Skeletal muscle tissue (tissue), 4 donors: ENCODE measurements around the gene DPF3. TPM values are rescaled to one million over a fixed set of nuclear protein-coding genes. Genes with fewer than 3 reads are reported as not detected.

Experiments used
- H3K27ac ChIP-seq: one replicate; pipeline ENCODE4 v1.7.0; 2013; ENCODE audit warnings: mild to moderate bottlenecking, low read depth, low read length, inconsistent platforms
- H3K27me3 ChIP-seq, 3 donors: one replicate each; pipeline ENCODE4 v1.7.0; 2013; ENCODE audit warnings: low read length in 3 of 3; ENCODE audit not compliant: control insufficient read depth in 3 of 3, insufficient read depth in 3 of 3
- H3K36me3 ChIP-seq, 3 donors: one replicate each; pipeline ENCODE4 v1.7.0; 2013; ENCODE audit warnings: low read length in 3 of 3; ENCODE audit not compliant: control insufficient read depth in 3 of 3, insufficient read depth in 3 of 3
- H3K4me1 ChIP-seq, 3 donors: one replicate each; pipeline ENCODE4 v1.7.0; 2013; ENCODE audit warnings: low read length in 3 of 3, mild to moderate bottlenecking in 3 of 3; ENCODE audit not compliant: control insufficient read depth in 3 of 3, insufficient read depth in 3 of 3
- H3K4me3 ChIP-seq, 3 donors: one replicate each; pipeline ENCODE4 v1.7.0; 2013; ENCODE audit warnings: low read length in 3 of 3
- H3K9ac ChIP-seq, 3 donors: one replicate each; pipeline ENCODE4 v1.7.0; 2013; ENCODE audit warnings: low read length in 3 of 3, mild to moderate bottlenecking in 3 of 3, moderate library complexity in 2 of 3, low read depth in 1 of 3
- H3K9me3 ChIP-seq, 3 donors: one replicate each; pipeline ENCODE4 v1.7.0; 2013; ENCODE audit warnings: low read length in 3 of 3; ENCODE audit not compliant: control insufficient read depth in 3 of 3
- total RNA-seq: library from RNA; depleted of rRNA; stranded (reverse); fragments of >200 nt; gene quantifications from one replicate; pipeline ENCODE4 v1.2.3, GENCODE V29; 2014
- donor health status: Osteomylitis.

Gene DPF3
- total RNA-seq, 1 donor from 2014 or later: 1.6 TPM

GRCh38 chr14:72686832-72687231, 207.1 kb downstream of the DPF3 start:
- no peaks in the 10 kb centered on the region for H3K27me3 ChIP-seq
- H3K4me3 ChIP-seq: no peak overlapping the region
- no peaks in the 10 kb centered on the region for H3K4me1 ChIP-seq
- no peak overlapping the region for H3K9ac ChIP-seq
- H3K36me3 ChIP-seq: peaks cover 6 to 14% (median 13%) of the 10 kb centered on the region in 3 donors
- H3K9me3 ChIP-seq: no peaks in the 10 kb centered on the region
- no peak overlapping the region for H3K27ac ChIP-seq

- Histone ChIP-seq H3K9ac (no peak overlapping the region), H3K27me3 (no peaks in the 10 kb centered on the region), H3K4me3 (no peak overlapping the region), H3K27ac (no peak overlapping the region), H3K9me3 (no peaks in the 10 kb centered on the region), H3K4me1 (no peaks in the 10 kb centered on the region), H3K36me3 (peaks cover 6 to 13% (median 10%) of the 10 kb centered on the region in 3 donors)
Measured at GRCh38 chr14:72686101-72686500, 207.8 kb downstream of the DPF3 start.

- Histone ChIP-seq H3K36me3 (peaks cover 5 to 7% (median 6%) of the 10 kb centered on the region in 3 donors), H3K4me3 (no peak overlapping the region), H3K27me3 (no peaks in the 10 kb centered on the region)
Measured at GRCh38 chr14:72685456-72685855, 208.4 kb downstream of the DPF3 start.

GRCh38 chr14:72683787-72684186, 210.1 kb downstream of the DPF3 start:
- Histone ChIP-seq H3K27me3 (no peaks in the 10 kb centered on the region), H3K27ac (no peak overlapping the region), H3K9ac (no peak overlapping the region), H3K9me3 (no peaks in the 10 kb centered on the region), H3K4me3 (no peak overlapping the region), H3K36me3 (peaks cover 3 to 5% (median 4%) of the 10 kb centered on the region in 3 donors), H3K4me1 (peaks cover 0 to 10% (median 8%) of the 10 kb centered on the region in 3 donors)

More at GRCh38 chr14:72685456-72685855, 208.4 kb downstream of the DPF3 start:
- H3K4me1 ChIP-seq: no peaks in the 10 kb centered on the region
- no peak overlapping the region for H3K9ac ChIP-seq
- H3K27ac ChIP-seq: no peak overlapping the region
- H3K9me3 ChIP-seq: no peaks in the 10 kb centered on the region

GRCh38 chr14:72682188-72682587, 211.7 kb downstream of the DPF3 start:
- Histone ChIP-seq H3K4me3 (no peak overlapping the region), H3K4me1 (peaks cover 0 to 20% (median 12%) of the 10 kb centered on the region in 3 donors), H3K36me3 (peaks cover 0 to 5% (median 4%) of the 10 kb centered on the region in 3 donors), H3K27ac (no peak overlapping the region), H3K9me3 (no peaks in the 10 kb centered on the region), H3K27me3 (no peaks in the 10 kb centered on the region), H3K9ac (no peak overlapping the region)

GRCh38 chr14:72680853-72681640, 212.9 kb downstream of the DPF3 start:
- Histone ChIP-seq H3K9ac (no peak overlapping the region), H3K27me3 (no peaks in the 10 kb centered on the region), H3K36me3 (peaks cover 0 to 5% (median 4%) of the 10 kb centered on the region in 3 donors), H3K27ac (no peak overlapping the region), H3K4me3 (no peak overlapping the region), H3K9me3 (no peaks in the 10 kb centered on the region), H3K4me1 (peaks cover 0 to 20% (median 14%) of the 10 kb centered on the region in 3 donors)

- no peaks in the 10 kb centered on the region for H3K36me3 ChIP-seq
Measured at GRCh38 chr14:72679536-72680151, 214.3 kb downstream of the DPF3 start.

GRCh38 chr14:72679141-72679535, 214.8 kb downstream of the DPF3 start:
- H3K27ac ChIP-seq: no peak overlapping the region
- H3K9ac ChIP-seq: no peak overlapping the region
- no peak overlapping the region for H3K4me3 ChIP-seq
- H3K36me3 ChIP-seq: peaks cover 0 to 1% (median 1%) of the 10 kb centered on the region in 3 donors
- H3K9me3 ChIP-seq: no peaks in the 10 kb centered on the region
- peaks cover 0 to 20% (median 14%) of the 10 kb centered on the region in 3 donors for H3K4me1 ChIP-seq
- no peaks in the 10 kb centered on the region for H3K27me3 ChIP-seq

More at GRCh38 chr14:72679536-72680151, 214.3 kb downstream of the DPF3 start:
- no peak overlapping the region for H3K4me3 ChIP-seq
- H3K4me1 ChIP-seq: peaks cover 0 to 20% (median 14%) of the 10 kb centered on the region in 3 donors
- no peak overlapping the region for H3K27ac ChIP-seq
- no peaks in the 10 kb centered on the region for H3K27me3 ChIP-seq
- no peak overlapping the region for H3K9ac ChIP-seq
- no peaks in the 10 kb centered on the region for H3K9me3 ChIP-seq

GRCh38 chr14:72678356-72678755, 215.5 kb downstream of the DPF3 start:
- Histone ChIP-seq H3K4me1 (peaks cover 0 to 20% (median 14%) of the 10 kb centered on the region in 3 donors), H3K27me3 (no peaks in the 10 kb centered on the region), H3K9me3 (no peaks in the 10 kb centered on the region), H3K9ac (peak overlapping the region in 1 of 3 donors; percentile 18), H3K27ac (no peak overlapping the region), H3K4me3 (no peak overlapping the region), H3K36me3 (peaks cover 2 to 9% (median 6%) of the 10 kb centered on the region in 3 donors)

- peaks cover 5 to 9% (median 6%) of the 10 kb centered on the region in 3 donors for H3K36me3 ChIP-seq
- H3K27ac ChIP-seq: no peak overlapping the region
- H3K4me1 ChIP-seq: peaks cover 0 to 20% (median 14%) of the 10 kb centered on the region in 3 donors
- H3K27me3 ChIP-seq: no peaks in the 10 kb centered on the region
- no peak overlapping the region for H3K9ac ChIP-seq
- H3K4me3 ChIP-seq: no peak overlapping the region
- no peaks in the 10 kb centered on the region for H3K9me3 ChIP-seq
Measured at GRCh38 chr14:72677664-72678063, 216.2 kb downstream of the DPF3 start.
